B cell (primary cell): ENCODE data around the gene RBM42. TPM values are rescaled to one million over a fixed set of nuclear protein-coding genes. Genes with fewer than 3 reads are reported as not detected.

Source experiments
- ATAC-seq: fragments of 200-7000 bp; cut with Tn5 transposase; one replicate; pipeline ENCODE4 v1.10.0; 2021; ENCODE audit warnings: low read depth, mild to moderate bottlenecking, moderate number of reproducible peaks, moderate library complexity
- CTCF ChIA-PET: fragments of 350-600 bp; sonication (Branson Sonifier 250); formaldehyde crosslinking; loops from one replicate; lab custom pipeline; 2021; ENCODE audit warnings: antibody characterized with exemption, inconsistent platforms; lab: Charles Lee
- POLR2A ChIA-PET: fragments of 350-600 bp; sonication (Branson Sonifier 250); formaldehyde crosslinking; loops from one replicate; lab custom pipeline; 2021; ENCODE audit warnings: antibody characterized with exemption; lab: Charles Lee
- DNase-seq: peaks from one replicate; pipeline ENCODE4 v3.0.0; 2013
- H2AFZ ChIP-seq: 2 replicates; pipeline ENCODE4 v1.6.1; 2012; ENCODE audit warnings: mild to moderate bottlenecking, low read depth, low read length; ENCODE audit not compliant: insufficient read depth, poor library complexity, severe bottlenecking
- H3K27ac ChIP-seq, 2 donors: 1 replicate in 1 of 2; 2 replicates in 1 of 2; pipeline ENCODE4 v1.5.1; 2012 to 2013; ENCODE audit warnings: low read length in 2 of 2, mild to moderate bottlenecking in 2 of 2, moderate library complexity in 1 of 2
- H3K27me3 ChIP-seq, 4 experiments: fragments of 200-600 bp in 1 of 4; sonication (generic) in 1 of 4; replicated peaks in 1 of 4; 1 replicate in 2 of 4; 2 replicates in 2 of 4; pipeline versions ENCODE4 v1.6.1 to v1.7.0; 2013 to 2016; ENCODE audit warnings: low read length in 3 of 4, mild to moderate bottlenecking in 2 of 4, mixed read lengths in 1 of 4, moderate library complexity in 1 of 4; ENCODE audit not compliant: insufficient read depth in 4 of 4, control insufficient read depth in 3 of 4; ENCODE audit errors: control extremely low read depth in 1 of 4
- H3K36me3 ChIP-seq, 2 experiments: replicated peaks in 1 of 2; 1 replicate in 1 of 2; 2 replicates in 1 of 2; pipeline versions ENCODE4 v1.6.1 to v1.7.1; 2013; ENCODE audit warnings: low read length in 1 of 2; ENCODE audit not compliant: insufficient read depth in 2 of 2, control insufficient read depth in 1 of 2; ENCODE audit errors: control extremely low read depth in 1 of 2, extremely low read depth in 1 of 2
- H3K4me1 ChIP-seq, 2 donors: fragments of 200-600 bp in 1 of 2; sonication (generic) in 1 of 2; 1 replicate in 1 of 2; 2 replicates in 1 of 2; pipeline versions ENCODE4 v1.5.1 to v1.6.1; 2013 to 2017; ENCODE audit warnings: low read length in 2 of 2; ENCODE audit not compliant: control insufficient read depth in 2 of 2, insufficient read depth in 2 of 2
- H3K4me2 ChIP-seq: replicated peaks from 2 replicates; pipeline ENCODE3; 2012; ENCODE audit warnings: mild to moderate bottlenecking, low read depth, low read length; ENCODE audit not compliant: poor library complexity, severe bottlenecking
- H3K4me3 ChIP-seq, 5 experiments: fragments of 200-600 bp in 1 of 5; sonication (generic) in 1 of 5; 1 replicate in 3 of 5; 2 replicates in 2 of 5; pipeline versions ENCODE4 v1.5.1 to v1.7.0; 2011 to 2016; ENCODE audit warnings: low read length in 4 of 5, mild to moderate bottlenecking in 4 of 5, low read depth in 2 of 5, control low read depth in 1 of 5, moderate library complexity in 1 of 5; ENCODE audit not compliant: insufficient read depth in 1 of 5; ENCODE audit errors: control extremely low read depth in 1 of 5, extremely low read depth in 1 of 5
- H3K79me2 ChIP-seq: fragments of 200-600 bp; sonication (generic); one replicate; pipeline ENCODE4 v1.6.0; 2016; ENCODE audit warnings: low read length; ENCODE audit not compliant: control insufficient read depth, insufficient read depth
- H3K9ac ChIP-seq: fragments of 200-600 bp; sonication (generic); 2 replicates; pipeline ENCODE4 v1.6.1; 2017; ENCODE audit warnings: mild to moderate bottlenecking, low read length, moderate library complexity
- H3K9me3 ChIP-seq, 3 donors: one replicate each; pipeline versions ENCODE4 v1.6.1 to v1.7.1; 2013; ENCODE audit warnings: low read length in 2 of 3; ENCODE audit not compliant: control insufficient read depth in 2 of 3, insufficient read depth in 1 of 3; ENCODE audit errors: control extremely low read depth in 1 of 3
- H4K20me1 ChIP-seq: 2 replicates; pipeline ENCODE4 v1.6.0; 2012; ENCODE audit warnings: mild to moderate bottlenecking, low read length; ENCODE audit not compliant: insufficient read depth, control insufficient read depth, poor library complexity, severe bottlenecking
- H3K27ac Mint-ChIP-seq: one replicate; pipeline ENCODE4 v1.8.0; 2021; ENCODE audit warnings: mixed read lengths
- H3K27me3 Mint-ChIP-seq: one replicate; pipeline ENCODE4 v1.8.0; 2021; ENCODE audit warnings: mixed read lengths
- H3K4me1 Mint-ChIP-seq: one replicate; pipeline ENCODE4 v1.8.0; 2021; ENCODE audit warnings: mixed read lengths
- H3K4me3 Mint-ChIP-seq: one replicate; pipeline ENCODE4 v1.8.0; 2021; ENCODE audit warnings: mixed read lengths
- H3K9me3 Mint-ChIP-seq: one replicate; pipeline ENCODE4 v1.8.0; 2022; ENCODE audit warnings: mixed read lengths; ENCODE audit not compliant: insufficient read depth
- CTCF ChIP-seq: fragments of 200-600 bp; IDR thresholded peaks from one replicate; pipeline ENCODE4 v1.8.0; 2022; ENCODE audit warnings: antibody characterized with exemption, mild to moderate bottlenecking
- EZH2 ChIP-seq: IDR thresholded peaks from 2 replicates; pipeline ENCODE4 v1.6.1; 2012; ENCODE audit warnings: borderline replicate concordance, low read depth, mild to moderate bottlenecking, moderate library complexity, low read length; ENCODE audit not compliant: insufficient read depth, poor library complexity, severe bottlenecking
- WGBS: methylation state at CpG from one replicate; pipeline ENCODE4 v1.1.5; 2013; ENCODE audit warnings: missing lambda C conversion rate; ENCODE audit not compliant: insufficient coverage; 5-methylcytosine and 5-hydroxymethylcytosine counted together
- intact Hi-C: fragments of 100-400 bp; cut with micrococcal nuclease; formaldehyde crosslinking; loops from one replicate; pipeline ENCODE4 v1.10.0; 2022
- polyA plus RNA-seq: library from polyadenylated mRNA; depleted of rRNA; stranded (reverse); fragments of >200 nt; gene quantifications from 2 replicates; pipeline ENCODE4 v1.2.3, GENCODE V29; 2012
- total RNA-seq, 2 donors: library from RNA; stranded (reverse); fragments of 120-200 nt in 1 of 2; gene quantifications; 1 replicate in 1 of 2; 2 replicates in 1 of 2; pipeline versions ENCODE4 v1.2.3 to v1.2.4, GENCODE V29; 2013 to 2022

RBM42 gene
- total and polyA plus RNA-seq, 2 donors (not counting 1 experiment from before 2014, with no cell fraction given) = 42.1 to 52.0 TPM

- H4K20me1 ChIP-seq = no peaks in the 10 kb centered on the region
- Mint-ChIP-seq H3K9me3 (no peaks in the 10 kb centered on the region), H3K4me3 (no peak overlapping the region), H3K27me3 (peaks cover 26% of the 10 kb centered on the region), H3K27ac (no peak overlapping the region), H3K4me1 (peaks cover 7% of the 10 kb centered on the region)
- H2AFZ ChIP-seq = no peak overlapping the region
- peaks cover 8 to 9% of the 10 kb centered on the region in 2 donors for H3K4me1 ChIP-seq
- DNase-seq (no peak), ATAC-seq (no peak)
- no peak overlapping the region for H3K9ac ChIP-seq
- intact Hi-C loops = no loop called here
- POLR2A ChIA-PET = interaction anchor here (0.6 kb wide), 1 partner anchor 9 kb away, joined by 5 read pairs; no protein-coding TSS in a partner anchor
- H3K27me3 ChIP-seq = peaks cover 0 to 37% (median 13%) of the 10 kb centered on the region in 4 experiments
- no peaks in the 10 kb centered on the region for H3K79me2 ChIP-seq
- no peak overlapping the region for H3K27ac ChIP-seq
- TF ChIP-seq CTCF = no peak
- TF ChIP-seq EZH2 = no peak
- H3K4me3 ChIP-seq = no peak overlapping the region
- peaks cover 0 to under 1% of the 10 kb centered on the region in 2 experiments for H3K36me3 ChIP-seq
- peaks cover 0 to 11% (median 0%) of the 10 kb centered on the region in 3 donors for H3K9me3 ChIP-seq
- WGBS = no CpG with 5 or more reads among the region's 1 CpG
- no peak overlapping the region for H3K4me2 ChIP-seq
- CTCF ChIA-PET = no interaction called here
Measured at GRCh38 chr19:35670686-35671085, 41.9 kb downstream of the RBM42 start.

DNA sequence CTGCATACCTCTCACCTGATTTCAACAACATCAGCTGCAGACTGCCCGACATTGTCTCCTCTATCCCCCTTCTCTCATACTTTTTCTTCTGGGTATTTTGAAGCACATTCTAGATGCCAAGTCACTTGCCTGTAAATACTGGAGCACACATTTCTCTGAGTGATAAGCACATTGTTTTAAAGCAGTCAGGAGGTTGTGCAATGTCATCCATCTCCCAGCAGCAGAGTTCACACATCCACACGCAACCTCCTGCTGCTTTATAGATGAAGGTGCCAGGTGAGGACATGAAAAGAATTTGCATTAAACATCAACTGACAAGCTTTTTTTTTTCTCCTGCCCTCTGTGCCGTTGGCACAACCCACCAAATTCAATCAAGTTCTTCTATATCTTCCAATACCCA, 43.0 kb downstream of the RBM42 start:
- Histone ChIP-seq H2AFZ (no peak overlapping the region), H3K79me2 (no peaks in the 10 kb centered on the region), H3K9me3 (peaks cover 0 to 11% (median 0%) of the 10 kb centered on the region in 3 donors), H3K9ac (no peak overlapping the region), H3K4me2 (no peak overlapping the region), H4K20me1 (no peaks in the 10 kb centered on the region), H3K4me1 (peaks cover 8 to 9% of the 10 kb centered on the region in 2 donors), H3K4me3 (no peak overlapping the region), H3K27ac (no peak overlapping the region), H3K36me3 (no peaks in the 10 kb centered on the region), H3K27me3 (peaks cover 0 to 37% (median 13%) of the 10 kb centered on the region in 4 experiments)
- H3K9me3 Mint-ChIP-seq = no peaks in the 10 kb centered on the region
- POLR2A ChIA-PET = no interaction called here
- no peak for ATAC-seq
- no peak overlapping the region for H3K4me3 Mint-ChIP-seq
- H3K27ac Mint-ChIP-seq = no peak overlapping the region
- no peak for DNase-seq
- no peak for TF ChIP-seq EZH2
- TF ChIP-seq CTCF = no peak
- WGBS = 83% methylated on average over 1 of the region's 3 CpGs
- peaks cover 30% of the 10 kb centered on the region for H3K27me3 Mint-ChIP-seq
- CTCF ChIA-PET = no interaction called here
- intact Hi-C loops = no loop called here
- H3K4me1 Mint-ChIP-seq = peaks cover 7% of the 10 kb centered on the region
